Activated naive CD4-positive, alpha-beta T cell treated with anti-CD3 and anti-CD28 coated beads for 36 hours (primary cell): ENCODE results near the gene POLE. TPM values are rescaled to one million over a fixed set of nuclear protein-coding genes. Genes with fewer than 3 reads are reported as not detected.
A peak's percentile ranks its signal among the peaks of the same experiment; 100 is the strongest.
"Not testable (repeated sequence)": the region's sequence is repeated elsewhere in the genome, so short reads cannot be mapped to it uniquely, and the experiment has no call there.

ENCODE experiments used
- CTCF ChIA-PET: fragments of 350-600 bp; sonication (Branson Sonifier 250); formaldehyde crosslinking; loops from one replicate; lab custom pipeline; 2021; ENCODE audit warnings: antibody characterized with exemption; lab: Charles Lee
- DNase-seq: peaks from one replicate; pipeline ENCODE4 v3.0.0-alpha.2; 2020
- H3K27ac Mint-ChIP-seq: one replicate; pipeline ENCODE4 v1.8.0; 2021; ENCODE audit warnings: mild to moderate bottlenecking, mixed read lengths
- H3K27me3 Mint-ChIP-seq: one replicate; pipeline ENCODE4 v1.8.0; 2021; ENCODE audit warnings: low read depth, mixed read lengths
- H3K36me3 Mint-ChIP-seq: one replicate; pipeline ENCODE4 v1.8.0; 2021; ENCODE audit warnings: low read depth, mixed read lengths
- H3K4me1 Mint-ChIP-seq: one replicate; pipeline ENCODE4 v1.8.0; 2021; ENCODE audit warnings: low read depth, mixed read lengths
- H3K4me3 Mint-ChIP-seq: one replicate; pipeline ENCODE4 v1.8.0; 2021; ENCODE audit warnings: mild to moderate bottlenecking, moderate library complexity, mixed read lengths
- H3K9me3 Mint-ChIP-seq: one replicate; pipeline ENCODE4 v1.8.0; 2021; ENCODE audit warnings: mixed read lengths
- intact Hi-C: fragments of 100-400 bp; cut with micrococcal nuclease; formaldehyde crosslinking; loops from one replicate; pipeline ENCODE4 v1.15.1; 2023
- total RNA-seq, 2 experiments: library from RNA; stranded (reverse); gene quantifications; one replicate each; pipeline ENCODE4 v1.2.3, GENCODE V29; 2021

The POLE gene
- total RNA-seq, 2 experiments from 2014 or later = 118 to 121 TPM

DNA sequence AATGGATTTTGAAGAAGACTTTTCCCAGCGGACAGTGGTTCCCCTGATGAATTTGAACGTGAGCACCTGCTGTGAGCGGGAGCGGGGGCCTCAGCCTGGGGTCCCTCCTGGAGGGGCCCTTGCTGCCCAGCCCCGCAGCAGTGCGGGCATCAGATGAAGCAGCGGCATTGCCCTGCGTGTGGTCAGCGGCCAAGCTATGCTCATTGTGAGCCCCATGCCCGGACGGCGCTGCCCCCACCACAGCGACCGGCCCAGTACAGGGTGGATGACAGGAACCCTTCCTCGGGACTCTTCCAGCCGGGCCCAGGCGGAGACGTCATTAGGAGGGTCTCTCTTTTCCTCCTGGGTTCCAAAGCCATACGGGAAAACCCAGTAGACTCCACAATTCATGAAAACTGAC, 80.2 kb downstream of the POLE start:
- CTCF ChIA-PET = no interaction called here
- no peaks in the 10 kb centered on the region for H3K36me3 Mint-ChIP-seq
- intact Hi-C loops = no loop called here
- no peak overlapping the region for H3K4me3 Mint-ChIP-seq
- no peak overlapping the region for H3K27ac Mint-ChIP-seq
- H3K4me1 Mint-ChIP-seq = peaks cover 14% of the 10 kb centered on the region
- DNase-seq = no peak
- peaks cover 7% of the 10 kb centered on the region for H3K9me3 Mint-ChIP-seq
- H3K27me3 Mint-ChIP-seq = peaks cover 69% of the 10 kb centered on the region

DNA sequence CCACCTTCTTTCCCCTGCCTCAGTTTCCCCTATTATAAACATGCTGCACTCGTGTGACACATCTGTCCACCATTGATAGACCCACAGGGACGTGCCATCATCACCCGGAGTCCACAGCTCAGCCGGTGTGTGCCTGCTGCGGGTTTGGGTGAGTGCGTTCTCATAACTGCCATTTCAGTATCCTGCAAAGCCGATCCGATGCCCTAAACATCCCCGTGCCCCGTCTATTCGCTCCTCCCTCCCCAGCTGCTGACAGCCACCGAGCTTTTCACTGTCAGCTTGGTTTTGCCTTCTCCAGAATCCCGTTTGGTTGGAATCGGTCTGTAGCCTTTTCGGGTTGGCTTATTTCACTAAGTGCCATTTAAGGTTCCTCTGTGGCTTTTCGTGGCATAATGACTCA, 80.7 kb downstream of the POLE start:
- peaks cover 14% of the 10 kb centered on the region for H3K4me1 Mint-ChIP-seq
- H3K9me3 Mint-ChIP-seq = peaks cover 5% of the 10 kb centered on the region
- no peak overlapping the region for H3K27ac Mint-ChIP-seq
- H3K27me3 Mint-ChIP-seq = peaks cover 72% of the 10 kb centered on the region
- no peak for DNase-seq
- H3K36me3 Mint-ChIP-seq = no peaks in the 10 kb centered on the region
- H3K4me3 Mint-ChIP-seq = no peak overlapping the region
- intact Hi-C loops = no loop called here
- CTCF ChIA-PET = no interaction called here

DNA sequence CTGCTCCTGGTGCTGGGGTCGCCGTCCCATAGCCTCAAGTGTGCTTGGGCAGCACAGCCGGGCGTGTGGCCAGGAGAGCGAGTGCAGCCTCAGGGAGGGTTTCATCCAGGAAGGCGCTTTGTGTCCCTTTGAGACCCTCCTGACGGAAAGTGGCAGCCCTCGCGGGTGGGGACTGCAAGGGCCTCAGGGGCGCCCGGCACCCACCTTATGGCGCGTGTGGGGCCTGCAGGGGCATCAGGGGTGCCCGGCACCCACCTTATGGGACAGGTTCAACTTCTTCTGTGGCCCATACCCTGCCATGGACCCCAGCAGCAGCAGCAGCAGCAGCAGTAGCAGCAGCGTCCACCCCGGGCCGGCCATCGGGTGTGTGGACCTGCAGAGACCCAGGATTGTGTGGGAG, 81.2 kb downstream of the POLE start:
- Mint-ChIP-seq H3K9me3 (peaks cover 2% of the 10 kb centered on the region), H3K27ac (no peak overlapping the region), H3K27me3 (peaks cover 71% of the 10 kb centered on the region), H3K4me1 (peaks cover 16% of the 10 kb centered on the region), H3K4me3 (no peak overlapping the region), H3K36me3 (no peaks in the 10 kb centered on the region)
- no peak for DNase-seq
- CTCF ChIA-PET = interaction anchor here (2.9 kb wide), 1 partner anchor 9 kb away, joined by 11 read pairs; no protein-coding TSS in a partner anchor
- intact Hi-C loops = no loop called here

- H3K4me3 Mint-ChIP-seq = no peak overlapping the region
- no peak overlapping the region for H3K27ac Mint-ChIP-seq
- intact Hi-C loops = no loop called here
- H3K4me1 Mint-ChIP-seq = peaks cover 15% of the 10 kb centered on the region
- CTCF ChIA-PET = interaction anchor here (2.9 kb wide), 1 partner anchor 10 kb away, joined by 11 read pairs; no protein-coding TSS in a partner anchor
- H3K9me3 Mint-ChIP-seq = no peaks in the 10 kb centered on the region
- H3K27me3 Mint-ChIP-seq = peaks cover 64% of the 10 kb centered on the region
- H3K36me3 Mint-ChIP-seq = no peaks in the 10 kb centered on the region
- no peak for DNase-seq
Measured at GRCh38 chr12:132604668-132605441, 82.3 kb downstream of the POLE start.

DNA sequence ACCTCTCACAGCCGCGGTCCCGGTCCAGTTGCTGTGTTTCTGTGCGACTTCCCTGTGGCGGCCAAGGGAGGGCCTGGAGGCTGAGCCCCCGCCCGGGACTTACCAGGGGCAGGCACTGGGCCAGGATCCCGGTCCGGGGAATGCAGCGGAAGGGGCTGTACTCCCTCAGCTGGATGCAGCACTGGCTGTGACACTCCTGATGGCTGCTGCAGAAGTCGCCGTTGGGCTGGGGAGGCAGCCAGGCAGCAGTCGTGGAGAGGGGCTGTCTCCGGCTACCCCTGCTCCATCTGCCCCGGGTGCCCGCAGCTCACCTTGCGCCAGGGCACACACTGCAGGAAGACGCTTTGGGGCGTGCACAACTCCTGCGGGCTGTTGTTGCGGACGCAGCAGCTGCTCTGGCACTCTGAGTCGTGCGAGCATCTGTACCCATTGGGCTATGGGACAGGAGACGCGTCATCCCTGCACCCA, 83.0 kb downstream of the POLE start:
- H3K27ac Mint-ChIP-seq = no peak overlapping the region
- H3K9me3 Mint-ChIP-seq = no peaks in the 10 kb centered on the region
- peaks cover 66% of the 10 kb centered on the region for H3K27me3 Mint-ChIP-seq
- H3K4me1 Mint-ChIP-seq = peaks cover 20% of the 10 kb centered on the region
- intact Hi-C loops = no loop called here
- H3K36me3 Mint-ChIP-seq = no peaks in the 10 kb centered on the region
- DNase-seq = no peak
- no peak overlapping the region for H3K4me3 Mint-ChIP-seq
- CTCF ChIA-PET = interaction anchor here (2.9 kb wide), 1 partner anchor 11 kb away, joined by 11 read pairs; no protein-coding TSS in a partner anchor

GRCh38 chr12:132603240-132604150, 83.6 kb downstream of the POLE start:
- intact Hi-C loops = no loop called here
- H3K36me3 Mint-ChIP-seq = no peaks in the 10 kb centered on the region
- DNase-seq = no peak
- H3K4me1 Mint-ChIP-seq = peaks cover 24% of the 10 kb centered on the region
- H3K9me3 Mint-ChIP-seq = no peaks in the 10 kb centered on the region
- peaks cover 67% of the 10 kb centered on the region for H3K27me3 Mint-ChIP-seq
- H3K27ac Mint-ChIP-seq = no peak overlapping the region
- CTCF ChIA-PET = interaction anchor here (2.9 kb wide), 1 partner anchor 12 kb away, joined by 11 read pairs; no protein-coding TSS in a partner anchor
- H3K4me3 Mint-ChIP-seq = no peak overlapping the region

DNA sequence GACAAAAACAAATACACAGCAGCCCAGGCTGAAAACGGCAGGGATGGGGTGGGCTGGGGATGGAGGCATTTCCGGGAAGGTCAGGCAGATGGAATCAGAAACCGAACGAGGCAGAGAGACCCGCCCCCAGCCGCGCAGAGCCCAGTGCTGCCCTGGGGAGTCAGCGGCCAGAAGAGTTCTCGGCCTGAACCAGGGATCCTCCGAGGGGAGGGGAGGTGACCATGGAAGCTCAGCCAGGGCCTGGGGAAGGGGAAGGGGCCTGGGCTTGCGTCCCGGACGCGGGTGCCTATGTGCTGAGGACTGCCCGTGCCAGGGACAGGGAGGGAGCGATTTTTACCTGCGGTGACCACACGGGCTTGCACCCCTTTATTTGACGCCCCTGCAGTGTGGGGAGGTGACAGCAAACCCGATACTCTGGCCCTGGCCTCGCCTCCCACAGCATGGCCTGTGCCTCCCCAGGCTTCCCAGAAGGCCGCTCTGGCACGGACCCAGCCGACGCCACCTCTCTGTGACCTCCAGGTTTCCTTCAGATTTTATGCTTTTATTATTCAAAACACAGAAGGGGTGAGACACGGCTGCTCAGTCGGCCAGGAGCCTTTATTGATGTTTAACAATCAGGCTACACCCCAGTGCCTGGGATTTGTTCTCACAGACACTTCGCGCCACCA, 84.4 kb downstream of the POLE start:
- Mint-ChIP-seq H3K4me3 (no peak overlapping the region), H3K27ac (no peak overlapping the region), H3K36me3 (no peaks in the 10 kb centered on the region), H3K4me1 (peaks cover 26% of the 10 kb centered on the region), H3K27me3 (peaks cover 60% of the 10 kb centered on the region), H3K9me3 (no peaks in the 10 kb centered on the region)
- no peak for DNase-seq
- CTCF ChIA-PET = no interaction called here
- intact Hi-C loops = no loop called here

- H3K36me3 Mint-ChIP-seq = no peaks in the 10 kb centered on the region
- CTCF ChIA-PET = interaction anchor here (2.9 kb wide), 1 partner anchor 15 kb away, joined by 20 read pairs; no protein-coding TSS in a partner anchor
- DNase-seq = no peak
- no peak overlapping the region for H3K27ac Mint-ChIP-seq
- intact Hi-C loops = no loop called here
- H3K4me3 Mint-ChIP-seq = peak overlapping the region; percentile 57
- peaks cover 32% of the 10 kb centered on the region for H3K4me1 Mint-ChIP-seq
- peaks cover 60% of the 10 kb centered on the region for H3K27me3 Mint-ChIP-seq
- no peaks in the 10 kb centered on the region for H3K9me3 Mint-ChIP-seq
Measured at GRCh38 chr12:132601171-132601883, 85.8 kb downstream of the POLE start.

GRCh38 chr12:132600048-132601032, 86.8 kb downstream of the POLE start:
- intact Hi-C loops = loop anchor here (1.0 kb wide), 2 partner anchors 15 to 38 kb away; no protein-coding TSS in a partner anchor

GRCh38 chr12:132599502-132599901, 87.6 kb downstream of the POLE start:
- intact Hi-C loops, DNase-seq, H3K9me3 Mint-ChIP-seq, H3K36me3 Mint-ChIP-seq, H3K27ac Mint-ChIP-seq: not testable (repeated sequence)
- Mint-ChIP-seq H3K27me3 (peaks cover 47% of the 10 kb centered on the region), H3K4me3 (peak overlapping the region; percentile 18), H3K4me1 (peaks cover 32% of the 10 kb centered on the region)
- CTCF ChIA-PET = interaction anchor here (1.1 to 2.9 kb wide), 2 partner anchors 11 to 16 kb away, joined by 5 to 20 read pairs; partner anchors contain the start of gene LRCOL1

More at GRCh38 chr12:132600048-132601032, 86.8 kb downstream of the POLE start:
- peak; percentile 60 for DNase-seq
- CTCF ChIA-PET = interaction anchor here (1.1 to 2.9 kb wide), 2 partner anchors 10 to 15 kb away, joined by 5 to 20 read pairs; partner anchors contain the start of gene LRCOL1
- Mint-ChIP-seq H3K4me3 (peak overlapping the region; percentile 57), H3K36me3 (no peaks in the 10 kb centered on the region), H3K4me1 (peaks cover 32% of the 10 kb centered on the region), H3K9me3 (no peaks in the 10 kb centered on the region), H3K27ac (no peak overlapping the region), H3K27me3 (peaks cover 56% of the 10 kb centered on the region)
